Endodermal cell (in vitro differentiated cells): ENCODE measurements around the gene ARHGAP25. TPM values are rescaled to one million over a fixed set of nuclear protein-coding genes. Genes with fewer than 3 reads are reported as not detected.

Experiments
- DNase-seq: peaks from one replicate; pipeline ENCODE4 v3.0.0-alpha.2; 2017
- H3K27ac ChIP-seq: 2 replicates; pipeline ENCODE4 v1.5.1; 2013; ENCODE audit warnings: mild to moderate bottlenecking, low read depth, low read length, moderate library complexity
- H3K27me3 ChIP-seq: 2 replicates; pipeline ENCODE4 v1.6.1; 2013; ENCODE audit warnings: mild to moderate bottlenecking, low read length, moderate library complexity; ENCODE audit not compliant: insufficient read depth, control insufficient read depth, poor library complexity, severe bottlenecking
- H3K36me3 ChIP-seq: 2 replicates; pipeline ENCODE4 v1.7.0; 2013; ENCODE audit warnings: mild to moderate bottlenecking, low read length, moderate library complexity; ENCODE audit not compliant: control insufficient read depth, insufficient read depth
- H3K4me1 ChIP-seq: one replicate; pipeline ENCODE4 v1.7.0; 2013; ENCODE audit warnings: low read length; ENCODE audit not compliant: control insufficient read depth, insufficient read depth
- H3K4me3 ChIP-seq: 2 replicates; pipeline ENCODE4 v1.5.1; 2013; ENCODE audit warnings: mild to moderate bottlenecking, low read length, moderate library complexity
- H3K9ac ChIP-seq: 2 replicates; pipeline ENCODE4 v1.6.1; 2013; ENCODE audit warnings: mild to moderate bottlenecking, low read length, moderate library complexity; ENCODE audit not compliant: poor library complexity, severe bottlenecking; ENCODE audit errors: extremely low read depth
- H3K9me3 ChIP-seq: 2 replicates; pipeline ENCODE4 v1.6.1; 2013; ENCODE audit warnings: mild to moderate bottlenecking, low read length, moderate library complexity; ENCODE audit not compliant: control insufficient read depth
- H3K27ac Mint-ChIP-seq: 2 replicates; pipeline ENCODE4 v1.8.0; 2020; ENCODE audit warnings: mixed read lengths
- H3K27me3 Mint-ChIP-seq: 2 replicates; pipeline ENCODE4 v1.8.0; 2021; ENCODE audit warnings: mild to moderate bottlenecking, mixed read lengths; ENCODE audit not compliant: insufficient read depth
- H3K36me3 Mint-ChIP-seq: 2 replicates; pipeline ENCODE4 v1.8.0; 2020; ENCODE audit warnings: low read depth, mixed read lengths
- H3K4me1 Mint-ChIP-seq: 2 replicates; pipeline ENCODE4 v1.8.0; 2020; ENCODE audit warnings: mixed read lengths
- H3K4me3 Mint-ChIP-seq: 2 replicates; pipeline ENCODE4 v1.8.0; 2020; ENCODE audit warnings: mild to moderate bottlenecking, moderate library complexity, mixed read lengths
- H3K9me3 Mint-ChIP-seq: 2 replicates; pipeline ENCODE4 v1.8.0; 2020; ENCODE audit warnings: mild to moderate bottlenecking, mixed read lengths
- WGBS, 2 experiments: methylation state at CpG; one replicate each; pipeline versions ENCODE4 v1.1.5 to v1.1.7; 2013; ENCODE audit warnings: missing lambda C conversion rate in 2 of 2, mixed read lengths in 1 of 2; ENCODE audit not compliant: insufficient coverage in 1 of 2, insufficient read length in 1 of 2; 5-methylcytosine and 5-hydroxymethylcytosine counted together
- total RNA-seq, 2 donors: library from RNA; stranded (reverse); fragmentation: NEBNext Ultra II Directional in 1 of 2; extraction: Animal tissue kit (Norgen Biotek cat#: 25700) in 1 of 2; gene quantifications; 2 replicates in 1 of 2; 3 replicates in 1 of 2; pipeline ENCODE4 v1.2.1, GENCODE V29; 2021
- TF ChIP-seq, protein P1 (sequence below): fragments of 200-600 bp; sonication (generic); conservative IDR thresholded peaks from 2 replicates; pipeline ENCODE4 v1.5.0; 2021; ENCODE audit warnings: antibody characterized with exemption, mild to moderate bottlenecking

ARHGAP25 gene
- total RNA-seq, 2 donors from 2014 or later: 0.82 to 2.6 TPM

DNA sequence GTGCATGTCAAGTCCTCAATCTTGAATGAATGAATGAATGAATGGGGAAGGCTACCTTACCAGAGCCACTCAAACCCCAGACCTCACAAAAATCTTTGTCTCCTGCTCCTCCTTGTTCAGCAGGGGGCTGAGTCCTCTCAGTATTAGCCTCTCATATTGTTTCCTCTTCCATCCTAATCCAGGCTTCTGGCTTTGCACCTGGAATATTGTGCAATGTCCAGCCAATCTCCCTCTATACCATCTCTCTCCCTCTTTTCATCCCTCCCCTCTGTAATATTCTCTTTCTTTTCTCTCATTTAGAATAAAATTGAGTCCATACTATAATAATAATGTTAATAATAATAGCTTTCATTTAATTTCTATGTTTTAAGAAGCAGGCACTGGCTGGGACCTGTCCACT lies 34.3 kb downstream of the ARHGAP25 start:
- no peak overlapping the region for H3K27ac Mint-ChIP-seq
- H3K9me3 Mint-ChIP-seq: no peaks in the 10 kb centered on the region
- TF ChIP-seq, protein P1, sequence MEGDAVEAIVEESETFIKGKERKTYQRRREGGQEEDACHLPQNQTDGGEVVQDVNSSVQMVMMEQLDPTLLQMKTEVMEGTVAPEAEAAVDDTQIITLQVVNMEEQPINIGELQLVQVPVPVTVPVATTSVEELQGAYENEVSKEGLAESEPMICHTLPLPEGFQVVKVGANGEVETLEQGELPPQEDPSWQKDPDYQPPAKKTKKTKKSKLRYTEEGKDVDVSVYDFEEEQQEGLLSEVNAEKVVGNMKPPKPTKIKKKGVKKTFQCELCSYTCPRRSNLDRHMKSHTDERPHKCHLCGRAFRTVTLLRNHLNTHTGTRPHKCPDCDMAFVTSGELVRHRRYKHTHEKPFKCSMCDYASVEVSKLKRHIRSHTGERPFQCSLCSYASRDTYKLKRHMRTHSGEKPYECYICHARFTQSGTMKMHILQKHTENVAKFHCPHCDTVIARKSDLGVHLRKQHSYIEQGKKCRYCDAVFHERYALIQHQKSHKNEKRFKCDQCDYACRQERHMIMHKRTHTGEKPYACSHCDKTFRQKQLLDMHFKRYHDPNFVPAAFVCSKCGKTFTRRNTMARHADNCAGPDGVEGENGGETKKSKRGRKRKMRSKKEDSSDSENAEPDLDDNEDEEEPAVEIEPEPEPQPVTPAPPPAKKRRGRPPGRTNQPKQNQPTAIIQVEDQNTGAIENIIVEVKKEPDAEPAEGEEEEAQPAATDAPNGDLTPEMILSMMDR: no peak
- DNase-seq: no peak
- peaks cover 37% of the 10 kb centered on the region for H3K4me1 Mint-ChIP-seq
- no peaks in the 10 kb centered on the region for H3K27me3 ChIP-seq
- H3K4me3 ChIP-seq: no peak overlapping the region
- no peaks in the 10 kb centered on the region for H3K27me3 Mint-ChIP-seq
- no peaks in the 10 kb centered on the region for H3K36me3 ChIP-seq
- no peaks in the 10 kb centered on the region for H3K36me3 Mint-ChIP-seq
- no peak overlapping the region for H3K9ac ChIP-seq
- peaks cover 9% of the 10 kb centered on the region for H3K4me1 ChIP-seq
- no peak overlapping the region for H3K4me3 Mint-ChIP-seq
- no peaks in the 10 kb centered on the region for H3K9me3 ChIP-seq
- no peak overlapping the region for H3K27ac ChIP-seq

DNA sequence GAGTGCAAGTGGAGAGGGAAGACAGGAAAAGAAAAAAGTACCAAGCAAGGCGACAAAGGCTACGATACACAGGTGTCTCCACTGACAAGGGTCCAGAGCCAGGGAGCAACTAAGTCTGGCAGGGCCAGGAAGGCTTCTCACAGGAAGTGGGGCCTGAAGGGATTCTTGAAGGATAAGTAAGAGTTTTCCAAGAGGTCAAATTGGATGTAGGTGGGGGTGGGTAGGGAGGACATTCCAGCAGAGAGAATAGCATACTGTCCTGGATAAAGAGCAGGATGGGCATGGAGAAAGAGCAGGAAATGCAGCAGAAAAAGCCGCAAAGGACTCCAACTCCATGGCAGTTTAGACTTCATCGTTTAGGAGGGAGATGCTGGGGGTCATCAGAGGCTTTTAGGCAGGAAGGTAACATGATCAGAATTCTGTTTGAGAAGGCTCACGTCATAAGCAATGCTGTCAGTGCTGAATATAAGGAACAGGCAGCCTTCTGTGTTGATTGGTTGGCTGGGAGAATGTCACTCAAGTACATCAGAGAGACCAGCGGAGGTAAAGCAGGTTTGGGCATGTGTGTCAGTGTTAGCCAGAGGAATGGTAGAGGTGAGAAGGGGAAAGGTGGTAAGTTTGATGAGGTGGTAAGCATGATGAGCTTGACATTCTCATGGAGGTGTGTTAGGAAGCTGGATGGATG lies 35.1 kb downstream of the ARHGAP25 start:
- no peak overlapping the region for H3K4me3 Mint-ChIP-seq
- H3K36me3 ChIP-seq: no peaks in the 10 kb centered on the region
- no peaks in the 10 kb centered on the region for H3K9me3 ChIP-seq
- no peaks in the 10 kb centered on the region for H3K9me3 Mint-ChIP-seq
- peaks cover 9% of the 10 kb centered on the region for H3K4me1 ChIP-seq
- no peak overlapping the region for H3K27ac ChIP-seq
- H3K9ac ChIP-seq: no peak overlapping the region
- WGBS, 2 experiments: 80 to 93% methylated on average over 6 of the region's 6 CpGs
- H3K27ac Mint-ChIP-seq: no peak overlapping the region
- H3K27me3 Mint-ChIP-seq: no peaks in the 10 kb centered on the region
- TF ChIP-seq, protein P1: no peak
- H3K27me3 ChIP-seq: no peaks in the 10 kb centered on the region
- H3K4me1 Mint-ChIP-seq: peaks cover 35% of the 10 kb centered on the region
- no peaks in the 10 kb centered on the region for H3K36me3 Mint-ChIP-seq
- no peak overlapping the region for H3K4me3 ChIP-seq
- DNase-seq: no peak

DNA sequence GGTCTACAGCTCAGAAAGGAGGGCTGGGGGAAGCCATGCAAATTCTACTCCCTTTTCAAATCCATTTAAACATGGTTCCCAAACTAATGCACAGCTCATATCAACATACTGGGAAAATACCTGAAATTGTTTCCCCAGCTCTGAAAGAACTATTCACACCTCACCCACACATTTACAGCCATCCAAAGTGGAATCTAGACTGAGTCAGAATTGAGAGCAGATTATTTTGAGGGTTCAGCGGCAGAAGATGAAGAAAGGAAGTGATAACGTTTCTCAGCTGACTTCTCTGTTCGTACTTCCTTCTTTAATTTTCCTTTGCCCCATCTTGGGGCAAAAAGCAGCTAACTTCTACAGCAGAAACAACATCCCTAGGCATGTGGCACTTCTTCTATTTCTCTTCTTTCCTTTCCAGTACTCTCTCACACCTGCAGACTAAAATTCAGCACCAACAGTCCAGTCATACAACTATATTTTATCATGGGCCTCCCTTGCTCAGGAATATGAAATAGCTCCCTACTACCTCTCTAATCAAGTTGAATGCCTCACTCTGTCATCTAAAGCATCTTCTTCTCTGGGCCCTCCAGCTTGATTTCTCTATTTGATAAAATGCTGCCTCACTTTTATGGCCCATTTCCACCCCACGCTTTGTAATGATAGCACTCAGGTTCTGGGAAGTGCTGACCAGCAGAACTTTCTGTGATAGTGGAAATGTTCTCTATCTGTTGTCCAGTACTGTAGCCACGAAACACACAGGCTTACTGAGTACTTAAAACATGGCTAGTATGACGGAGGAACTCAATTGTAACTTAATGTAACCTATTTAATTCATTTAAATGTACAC lies 35.9 kb downstream of the ARHGAP25 start:
- TF ChIP-seq, protein P1: no peak
- 86 to 90% methylated on average over 6 of the region's 6 CpGs for WGBS, 2 experiments
- Mint-ChIP-seq H3K27me3 (no peaks in the 10 kb centered on the region), H3K4me3 (no peak overlapping the region), H3K36me3 (no peaks in the 10 kb centered on the region), H3K27ac (no peak overlapping the region), H3K9me3 (no peaks in the 10 kb centered on the region), H3K4me1 (peaks cover 31% of the 10 kb centered on the region)
- Histone ChIP-seq H3K4me3 (no peak overlapping the region), H3K9me3 (no peaks in the 10 kb centered on the region), H3K9ac (no peak overlapping the region), H3K27ac (no peak overlapping the region), H3K4me1 (peaks cover 9% of the 10 kb centered on the region), H3K27me3 (no peaks in the 10 kb centered on the region), H3K36me3 (no peaks in the 10 kb centered on the region)
- no peak for DNase-seq
